Cardiac muscle cell (in vitro differentiated cells and primary cell): ENCODE results near the gene SPTAN1. TPM values are rescaled to one million over a fixed set of nuclear protein-coding genes. Genes with fewer than 3 reads are reported as not detected.

Experiments used
- DNase-seq, 2 donors: peaks; one replicate each; pipeline versions ENCODE4 v3.0.0 to v3.0.0-alpha.2; 2010 to 2017; ENCODE audit warnings: low read depth in 1 of 2, low spot score in 1 of 2
- H3K27ac ChIP-seq: fragments of 200-600 bp; sonication (generic); 2 replicates; pipeline ENCODE4 v1.5.1; 2016
- H3K27me3 ChIP-seq: fragments of 200-600 bp; sonication (generic); 2 replicates; pipeline ENCODE4 v1.6.0; 2016; ENCODE audit warnings: control low read depth
- H3K36me3 ChIP-seq: fragments of 200-600 bp; sonication (generic); 2 replicates; pipeline ENCODE4 v1.5.1; 2016; ENCODE audit warnings: control low read depth
- H3K4me1 ChIP-seq: fragments of 200-600 bp; sonication (generic); 2 replicates; pipeline ENCODE4 v1.8.1; 2017; ENCODE audit warnings: low read depth, mild to moderate bottlenecking, mixed run types
- H3K4me3 ChIP-seq: fragments of 200-600 bp; sonication (generic); 2 replicates; pipeline ENCODE4 v1.5.1; 2016; ENCODE audit warnings: mild to moderate bottlenecking
- H3K9me3 ChIP-seq: fragments of 200-600 bp; sonication (generic); 2 replicates; pipeline ENCODE4 v1.5.1; 2017; ENCODE audit warnings: low read depth, mild to moderate bottlenecking, control low read depth
- CTCF ChIP-seq: IDR thresholded peaks from 2 replicates; pipeline ENCODE4 v1.5.1; 2012; ENCODE audit warnings: low read depth, mild to moderate bottlenecking, low read length
- polyA plus RNA-seq: library from polyadenylated mRNA; unstranded; fragments of >200 nt; fragmentation: Nextera tagmentation; extraction: Ambion mirVana; gene quantifications from 2 replicates; pipeline ENCODE4 v1.2.1, GENCODE V29; 2016
- total RNA-seq: library from RNA; depleted of rRNA; stranded (reverse); fragments of >200 nt; gene quantifications from 2 replicates; pipeline ENCODE4 v1.2.3, GENCODE V29; 2016

SPTAN1 gene
- total and polyA plus RNA-seq, 2 experiments from 2014 or later, result 118 to 227 TPM

DNA sequence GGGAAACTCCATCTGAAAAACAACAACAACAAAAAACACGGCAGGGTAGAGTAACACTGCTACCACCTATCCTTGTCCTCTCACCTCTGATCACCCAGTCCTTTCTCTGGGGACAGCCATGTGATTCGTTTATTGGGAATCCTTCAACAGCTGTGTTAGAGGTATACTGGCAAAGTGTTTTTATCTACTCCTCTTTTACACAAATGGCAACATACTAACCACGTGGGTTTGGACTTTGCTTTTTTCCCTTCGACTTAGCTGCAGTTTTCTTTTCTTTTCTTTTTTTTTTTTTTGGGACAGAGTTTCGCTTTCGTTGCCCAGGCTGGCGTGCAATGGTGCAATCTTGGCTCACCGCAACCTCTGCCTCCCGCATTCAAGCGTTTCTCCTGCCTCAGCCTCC lies 125.4 kb downstream of the SPTAN1 start:
- Histone ChIP-seq H3K4me1 (no peaks in the 10 kb centered on the region), H3K36me3 (no peaks in the 10 kb centered on the region), H3K27me3 (no peaks in the 10 kb centered on the region), H3K27ac (no peak overlapping the region), H3K9me3 (no peaks in the 10 kb centered on the region), H3K4me3 (no peak overlapping the region)
- TF ChIP-seq CTCF, result no peak
- no peak for DNase-seq

Other genes starting within 250 kb of the SPTAN1 start
- gene TRUB2, start 230.1 kb upstream of the SPTAN1 start, total RNA-seq, result 15.5 and 18.6 TPM in 2 replicates
- gene TRUB2, start 230.1 kb upstream of the SPTAN1 start, polyA plus RNA-seq, result 54.2 and 63.5 TPM in 2 replicates
- gene COQ4, start 229.7 kb upstream of the SPTAN1 start, total RNA-seq, result 87.1 and 93.3 TPM in 2 replicates
- 75.1 and 81.1 TPM in 2 replicates for gene COQ4, start 229.7 kb upstream of the SPTAN1 start, polyA plus RNA-seq
- gene SLC27A4, start 212.1 kb upstream of the SPTAN1 start, total RNA-seq, result 16.9 and 30.2 TPM in 2 replicates
- 17.8 TPM in 2 replicates for gene SLC27A4, start 212.1 kb upstream of the SPTAN1 start, polyA plus RNA-seq
- 48.0 and 51.8 TPM in 2 replicates for gene URM1, start 181.2 kb upstream of the SPTAN1 start, total RNA-seq
- gene URM1, start 181.2 kb upstream of the SPTAN1 start, polyA plus RNA-seq, result 39.7 and 71.0 TPM in 2 replicates
- 34.6 and 53.8 TPM in 2 replicates for gene CERCAM, start 131.7 kb upstream of the SPTAN1 start, total RNA-seq
- gene CERCAM, start 131.7 kb upstream of the SPTAN1 start, polyA plus RNA-seq, result 38.6 and 58.1 TPM in 2 replicates
- gene ODF2, start 96.6 kb upstream of the SPTAN1 start, total RNA-seq, result 31.5 and 66.9 TPM in 2 replicates
- 31.3 and 47.2 TPM in 2 replicates for gene ODF2, start 96.6 kb upstream of the SPTAN1 start, polyA plus RNA-seq
- 20.6 and 22.4 TPM in 2 replicates for gene GLE1, start 47.9 kb upstream of the SPTAN1 start, total RNA-seq
- gene GLE1, start 47.9 kb upstream of the SPTAN1 start, polyA plus RNA-seq, result 16.3 and 28.4 TPM in 2 replicates
- gene DYNC2I2, start 104.3 kb downstream of the SPTAN1 start, total RNA-seq, result 77.2 and 94.9 TPM in 2 replicates
- 81.7 and 119 TPM in 2 replicates for gene DYNC2I2, start 104.3 kb downstream of the SPTAN1 start, polyA plus RNA-seq
- gene SET, start 136.6 kb downstream of the SPTAN1 start, total RNA-seq, result 335 and 481 TPM in 2 replicates
- gene SET, start 136.6 kb downstream of the SPTAN1 start, polyA plus RNA-seq, result 227 and 262 TPM in 2 replicates
- gene PKN3, start 149.9 kb downstream of the SPTAN1 start, total RNA-seq, result 13.8 and 17.9 TPM in 2 replicates
- 13.4 and 13.5 TPM in 2 replicates for gene PKN3, start 149.9 kb downstream of the SPTAN1 start, polyA plus RNA-seq
- 58.7 and 87.1 TPM in 2 replicates for gene ZDHHC12, start 171.5 kb downstream of the SPTAN1 start, total RNA-seq
- gene ZDHHC12, start 171.5 kb downstream of the SPTAN1 start, polyA plus RNA-seq, result 47.4 and 68.3 TPM in 2 replicates
- 89.6 and 94.1 TPM in 2 replicates for gene ZER1, start 219.3 kb downstream of the SPTAN1 start, total RNA-seq
- gene ZER1, start 219.3 kb downstream of the SPTAN1 start, polyA plus RNA-seq, result 74.1 and 84.7 TPM in 2 replicates
- gene TBC1D13, start 234.7 kb downstream of the SPTAN1 start, total RNA-seq, result 24.6 and 26.6 TPM in 2 replicates
- 33.4 and 39.4 TPM in 2 replicates for gene TBC1D13, start 234.7 kb downstream of the SPTAN1 start, polyA plus RNA-seq